ENCODE results near the gene LAMB4.

The LAMB4 gene

DNA sequence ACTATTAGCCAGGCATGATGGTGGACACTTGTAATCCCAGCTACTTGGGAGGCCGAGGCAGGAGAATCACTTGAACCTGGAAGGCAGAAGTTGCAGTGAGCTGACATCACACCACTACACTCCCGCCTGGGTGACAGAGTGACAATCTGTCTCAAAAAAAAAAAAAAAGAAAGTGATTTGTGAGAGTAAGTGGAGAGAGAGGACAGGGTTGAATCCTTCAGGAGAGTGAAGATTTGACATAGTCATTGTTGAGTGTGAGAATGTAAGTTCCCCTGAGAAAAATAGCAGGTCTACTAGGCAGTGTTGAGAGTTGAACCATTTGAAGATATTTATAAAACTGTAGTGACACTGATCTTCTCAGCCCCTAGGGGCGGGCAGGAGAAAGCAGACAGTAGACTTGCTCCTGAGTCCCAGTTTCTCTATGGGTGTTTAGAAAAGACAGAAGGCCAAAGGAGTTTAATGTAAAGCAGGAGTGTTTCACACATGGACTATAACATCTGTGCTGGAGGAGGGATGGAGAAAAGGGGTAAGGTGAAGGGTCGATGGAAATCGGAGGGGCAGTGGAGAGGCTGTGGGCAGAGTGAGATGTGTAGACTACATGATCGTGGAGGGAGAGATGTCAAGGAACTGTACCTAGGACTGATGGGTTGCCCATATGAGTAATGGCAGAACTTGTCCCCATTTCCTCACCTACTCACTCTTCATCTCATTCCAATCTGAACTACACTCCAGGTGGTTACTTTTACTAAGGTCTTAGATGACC, 13.7 kb upstream of the LAMB4 start:
- no peak for DNase-seq (ENCODE audit: low read depth in 2 of 2, low spot score in 1 of 2)

DNA sequence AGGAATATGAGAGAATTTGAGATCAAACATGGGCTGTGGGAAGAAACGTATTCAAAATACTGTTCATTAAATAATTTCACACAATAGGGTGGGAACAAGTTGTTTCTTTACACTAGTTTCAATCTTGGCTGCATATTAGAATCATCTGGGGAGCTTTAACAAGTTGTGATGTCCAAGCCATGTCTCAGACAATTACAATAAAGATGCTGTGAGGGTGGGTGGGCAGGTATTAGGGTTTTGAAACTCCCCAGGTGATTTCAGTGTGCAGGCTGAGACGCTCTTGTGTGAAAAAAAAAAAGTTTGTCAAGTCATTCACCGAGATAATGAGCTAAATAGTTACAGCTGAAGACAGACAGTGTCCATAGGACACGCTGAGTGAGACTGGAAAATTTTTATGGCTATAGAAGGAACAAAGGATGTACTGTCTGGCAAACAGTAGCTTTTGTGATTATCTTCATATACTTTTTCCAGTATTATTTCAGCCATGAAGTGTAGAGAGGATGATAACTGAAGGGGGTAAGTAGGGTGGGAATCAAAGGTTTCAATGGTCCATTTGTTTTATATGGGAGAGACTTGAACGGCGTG, 12.6 kb upstream of the LAMB4 start:
- DNase-seq (ENCODE audit: low read depth in 2 of 2, low spot score in 1 of 2): no peak

DNA sequence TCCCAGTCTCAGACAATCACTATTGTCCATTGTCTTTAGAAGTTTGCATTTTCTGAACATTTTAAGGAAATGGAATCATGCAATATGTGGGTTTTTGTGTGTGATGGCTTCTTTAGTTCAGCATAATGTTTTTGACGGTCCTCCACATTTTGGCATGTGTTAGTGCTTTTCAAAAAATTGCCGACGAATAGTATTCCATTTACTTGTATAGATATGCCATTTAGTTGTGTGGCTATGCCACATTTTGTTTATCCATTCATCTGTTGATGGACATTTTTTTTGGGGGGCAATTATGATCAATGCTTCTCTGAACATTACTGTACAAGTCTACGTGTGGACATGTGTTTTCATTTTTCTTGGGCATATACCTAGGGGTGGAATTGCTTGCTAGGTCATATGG, 12.0 kb upstream of the LAMB4 start:
- DNase-seq (ENCODE audit: low read depth in 2 of 2, low spot score in 1 of 2): no peak

DNA sequence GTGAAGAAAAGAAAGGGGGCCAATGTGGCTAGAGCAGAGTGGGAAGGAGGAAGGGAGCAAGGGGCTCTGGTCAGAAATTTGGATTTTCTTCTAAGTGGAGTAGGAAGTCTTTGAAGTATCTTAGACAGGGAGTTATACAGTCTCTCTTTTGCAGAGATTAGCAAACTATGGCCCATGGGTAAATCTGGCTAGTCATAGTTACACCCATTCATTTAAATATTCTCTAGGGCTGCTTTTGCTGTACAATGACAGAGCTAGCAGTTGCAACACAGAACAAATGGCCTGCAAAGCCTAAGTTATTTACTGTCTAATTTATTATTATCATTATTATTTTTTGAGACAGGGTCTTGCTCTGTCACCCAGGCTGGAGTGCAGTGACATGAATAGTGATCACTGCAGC, 10.5 kb upstream of the LAMB4 start:
- DNase-seq (ENCODE audit: low read depth in 2 of 2, low spot score in 1 of 2): no peak

- no peak for DNase-seq (ENCODE audit: low read depth in 2 of 2, low spot score in 1 of 2)
Measured at GRCh38 chr7:108138911-108139310, 8.8 kb upstream of the LAMB4 start.

GRCh38 chr7:108137993-108138392, 7.8 kb upstream of the LAMB4 start:
- DNase-seq (ENCODE audit: low read depth in 2 of 2, low spot score in 1 of 2): no peak

- DNase-seq (ENCODE audit: low read depth in 2 of 2, low spot score in 1 of 2): no peak
Measured at GRCh38 chr7:108137040-108137439, 6.9 kb upstream of the LAMB4 start.

- DNase-seq (ENCODE audit: low read depth in 2 of 2, low spot score in 1 of 2): no peak
Measured at GRCh38 chr7:108136191-108136688, 6.1 kb upstream of the LAMB4 start.

GRCh38 chr7:108135446-108136190, 5.5 kb upstream of the LAMB4 start:
- no peak for DNase-seq (ENCODE audit: low read depth in 2 of 2, low spot score in 1 of 2)

- DNase-seq (ENCODE audit: low read depth in 2 of 2, low spot score in 1 of 2): no peak
Measured at GRCh38 chr7:108134486-108134885, 4.3 kb upstream of the LAMB4 start.

GRCh38 chr7:108132551-108133265, 2.5 kb upstream of the LAMB4 start:
- no peak for DNase-seq (ENCODE audit: low read depth in 2 of 2, low spot score in 1 of 2)

GRCh38 chr7:108129018-108129965, 869 bp downstream of the LAMB4 start:
- DNase-seq (ENCODE audit: low read depth in 2 of 2, low spot score in 1 of 2): no peak

DNA sequence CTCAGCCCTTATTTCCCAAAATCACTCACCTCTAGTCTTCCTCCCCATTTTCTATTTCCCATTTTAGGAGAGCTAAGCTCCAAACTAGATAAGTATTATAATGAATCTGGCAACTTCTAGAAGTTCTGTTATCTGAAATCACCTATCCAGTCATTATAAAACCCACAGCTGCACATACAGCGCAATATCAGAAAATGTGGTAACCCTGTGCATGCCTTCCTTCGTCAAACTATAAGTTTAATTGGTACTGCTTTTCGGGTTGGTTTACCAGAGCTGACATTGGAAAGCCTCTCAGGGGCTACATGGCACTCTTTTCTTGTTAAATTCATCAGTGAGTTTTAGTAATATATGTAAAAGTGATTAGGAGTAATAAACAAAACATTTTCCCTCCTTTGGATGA, 1.6 kb downstream of the LAMB4 start:
- DNase-seq (ENCODE audit: low read depth in 2 of 2, low spot score in 1 of 2): no peak

DNA sequence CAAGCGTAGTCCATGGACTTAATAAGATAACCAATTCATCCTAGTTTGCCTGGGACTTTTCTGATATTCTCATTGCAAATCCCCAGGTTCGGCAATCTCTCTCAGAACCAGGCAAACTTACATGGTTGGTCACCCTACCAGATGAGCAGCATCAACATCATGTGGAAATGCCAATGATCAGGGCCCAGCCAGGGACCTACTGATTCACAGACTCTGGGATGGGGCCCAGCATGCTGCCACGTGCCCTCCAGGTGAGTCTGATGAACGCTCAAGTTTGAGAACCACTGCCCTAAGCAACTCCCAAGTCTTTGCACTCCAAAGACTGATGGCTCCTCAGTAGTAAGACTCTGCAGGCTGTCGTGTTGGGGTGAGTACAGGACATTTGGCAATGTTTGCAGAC, 2.7 kb downstream of the LAMB4 start:
- no peak for DNase-seq (ENCODE audit: low read depth in 2 of 2, low spot score in 1 of 2)

- no peak for DNase-seq (ENCODE audit: low read depth in 2 of 2, low spot score in 1 of 2)
Measured at GRCh38 chr7:108124820-108125219, 5.3 kb downstream of the LAMB4 start.

GRCh38 chr7:108122181-108122580, 8.0 kb downstream of the LAMB4 start:
- DNase-seq (ENCODE audit: low read depth in 2 of 2, low spot score in 1 of 2): no peak

GRCh38 chr7:108120933-108121332, 9.2 kb downstream of the LAMB4 start:
- DNase-seq (ENCODE audit: low read depth in 2 of 2, low spot score in 1 of 2): no peak

GRCh38 chr7:108120196-108120595, 10.0 kb downstream of the LAMB4 start:
- no peak for DNase-seq (ENCODE audit: low read depth in 2 of 2, low spot score in 1 of 2)

- no peak for DNase-seq (ENCODE audit: low read depth in 2 of 2, low spot score in 1 of 2)
Measured at GRCh38 chr7:108118959-108119358, 11.2 kb downstream of the LAMB4 start.

DNA sequence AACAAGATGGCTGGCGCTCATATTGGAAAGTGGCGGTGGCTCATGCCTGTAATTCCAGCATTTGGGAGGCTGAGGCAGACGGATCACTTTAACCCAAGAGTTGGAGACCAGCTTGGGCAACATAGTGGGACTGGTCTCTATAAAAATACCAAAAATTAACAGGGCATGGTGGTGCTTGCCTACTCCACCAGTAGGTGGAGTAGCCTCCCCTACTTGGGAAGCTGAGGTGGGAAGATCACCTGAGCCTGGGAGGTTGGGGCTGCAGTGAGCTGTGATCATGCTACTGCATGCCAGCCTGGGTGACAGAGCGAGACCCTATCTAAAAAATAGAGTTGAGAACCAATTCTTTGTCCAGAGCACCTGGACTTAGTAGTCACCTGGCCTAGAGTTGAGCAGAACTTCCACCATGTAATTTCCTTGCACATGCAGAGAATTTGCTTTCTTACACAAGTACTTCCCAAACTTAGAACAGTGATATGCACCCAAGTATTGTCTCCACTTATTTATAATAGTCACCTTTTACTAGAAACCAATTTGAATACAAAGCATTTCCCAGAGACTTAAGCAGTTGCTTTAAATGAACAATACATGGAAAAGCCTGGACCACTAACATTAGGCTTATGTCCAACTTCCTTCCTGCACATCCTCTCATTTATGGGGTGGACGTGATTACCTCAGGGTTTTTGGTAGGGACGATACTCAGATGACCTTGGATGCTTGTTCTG, 15.9 kb downstream of the LAMB4 start:
- no peak for DNase-seq (ENCODE audit: low read depth in 2 of 2, low spot score in 1 of 2)

Measured in stimulated activated CD8-positive, alpha-beta memory T cell treated with anti-CD3 and anti-CD28 coated beads, Interleukin-4, amount 100 ng/mL, for 4 hours (primary cell).